ENCODE data around the gene PLCB4. TPM values are rescaled to one million over a fixed set of nuclear protein-coding genes. Genes with fewer than 3 reads are reported as not detected.

PLCB4 gene
- polyA plus RNA-seq, 1 of the 3 experiments (the other 2 are of a cell fraction), result 5.5 TPM

DNA sequence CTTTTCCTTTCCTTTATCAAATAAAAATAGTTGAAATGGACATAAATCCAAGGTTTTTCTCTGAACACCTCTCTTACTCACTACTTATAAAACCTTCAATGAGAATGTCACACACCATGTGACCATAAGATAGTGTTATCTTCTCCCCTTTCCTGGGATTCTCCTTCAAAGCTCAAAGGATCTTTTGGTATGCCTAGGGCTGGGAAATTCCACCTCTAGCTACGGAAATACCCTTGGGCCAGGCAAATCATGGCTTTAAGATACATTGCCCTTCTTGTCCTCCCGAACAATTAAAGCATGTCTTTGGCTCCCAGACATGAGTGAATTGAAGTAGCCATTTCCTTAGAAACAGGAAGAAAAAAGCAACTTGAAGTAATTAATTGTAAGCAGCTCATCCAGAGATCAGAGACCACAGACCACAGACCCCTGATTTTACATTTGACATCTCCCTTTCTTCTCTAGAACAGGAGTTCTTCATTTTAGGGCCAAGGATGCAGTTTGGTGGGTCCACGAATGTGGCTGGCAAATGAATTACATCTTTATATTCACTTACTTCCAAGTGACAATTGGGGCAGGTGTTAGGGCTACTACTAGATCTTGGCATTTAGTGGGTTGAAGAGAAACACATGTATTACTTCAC is 4.1 kb downstream of the PLCB4 start (continued):
- TF ChIP-seq, protein P1, sequence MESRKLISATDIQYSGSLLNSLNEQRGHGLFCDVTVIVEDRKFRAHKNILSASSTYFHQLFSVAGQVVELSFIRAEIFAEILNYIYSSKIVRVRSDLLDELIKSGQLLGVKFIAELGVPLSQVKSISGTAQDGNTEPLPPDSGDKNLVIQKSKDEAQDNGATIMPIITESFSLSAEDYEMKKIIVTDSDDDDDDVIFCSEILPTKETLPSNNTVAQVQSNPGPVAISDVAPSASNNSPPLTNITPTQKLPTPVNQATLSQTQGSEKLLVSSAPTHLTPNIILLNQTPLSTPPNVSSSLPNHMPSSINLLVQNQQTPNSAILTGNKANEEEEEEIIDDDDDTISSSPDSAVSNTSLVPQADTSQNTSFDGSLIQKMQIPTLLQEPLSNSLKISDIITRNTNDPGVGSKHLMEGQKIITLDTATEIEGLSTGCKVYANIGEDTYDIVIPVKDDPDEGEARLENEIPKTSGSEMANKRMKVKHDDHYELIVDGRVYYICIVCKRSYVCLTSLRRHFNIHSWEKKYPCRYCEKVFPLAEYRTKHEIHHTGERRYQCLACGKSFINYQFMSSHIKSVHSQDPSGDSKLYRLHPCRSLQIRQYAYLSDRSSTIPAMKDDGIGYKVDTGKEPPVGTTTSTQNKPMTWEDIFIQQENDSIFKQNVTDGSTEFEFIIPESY (IDR thresholded peaks at IDR 0.05; ENCODE audit: borderline replicate concordance, low read depth), result no peak
- no peak for TF ChIP-seq FOSL2 (IDR thresholded peaks at IDR 0.05; ENCODE audit: borderline replicate concordance, low read depth)
- no peak for TF ChIP-seq MXI1 (IDR thresholded peaks at IDR 0.05; ENCODE audit: low read depth, low read length)
- TF ChIP-seq SMC3 (IDR thresholded peaks at IDR 0.05; ENCODE audit: low read depth, low read length), result no peak

DNA sequence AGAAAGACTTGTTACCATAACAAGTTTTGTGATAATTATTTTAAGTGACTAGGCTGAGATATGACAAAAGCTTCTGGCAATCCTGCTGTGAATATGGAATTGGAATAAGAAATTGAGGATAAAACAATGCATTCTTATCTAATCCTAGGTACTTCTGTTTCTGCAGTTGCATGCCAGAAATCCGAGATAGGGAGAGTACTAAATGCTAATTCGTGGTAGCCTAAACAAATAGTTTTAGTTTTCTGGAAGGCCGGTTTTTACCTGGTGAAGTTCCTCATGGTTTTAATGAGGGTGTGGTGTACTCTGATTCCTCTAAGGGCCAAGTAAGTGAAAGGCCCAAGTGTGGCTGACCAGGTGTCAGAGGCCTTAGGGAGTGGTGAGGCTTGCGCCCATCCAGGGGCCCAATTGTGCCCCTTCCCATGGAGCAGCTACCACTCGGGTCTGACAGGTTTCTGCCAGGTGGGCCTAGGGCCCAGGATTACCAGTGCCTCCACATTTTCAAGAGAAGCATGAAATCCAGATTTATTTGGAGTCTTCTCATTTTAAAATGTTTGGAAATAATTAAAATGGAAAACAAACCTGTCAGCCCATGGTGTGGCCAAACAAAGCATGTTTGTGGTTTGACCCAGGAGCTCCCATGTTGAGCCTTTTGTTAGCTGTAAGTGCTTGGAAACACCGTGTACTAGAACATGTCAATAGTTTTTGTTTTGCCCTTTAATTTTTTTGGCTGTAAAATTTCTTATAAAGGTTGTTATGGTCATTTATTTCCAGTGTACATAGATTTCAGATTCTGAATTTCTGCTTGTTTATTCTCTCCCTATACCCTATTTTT is 6.6 kb downstream of the PLCB4 start:
- Histone ChIP-seq H3K9me3 (no peaks in the 10 kb centered on the region), H4K20me1 (ENCODE audit: insufficient read depth) (no peaks in the 10 kb centered on the region; the same call in 1 of the 2 replicates), H3K4me1 (ENCODE audit: control insufficient read depth in 1 of 2, insufficient read depth in 2 of 2, low read depth in 1 of 2, low read length in 1 of 2) (peaks cover 10 to 14% of the 10 kb centered on the region in 2 experiments), H3K27ac (ENCODE audit: low read depth in 2 of 2, low read length in 1 of 2) (no peak overlapping the region), H3F3A (replicated peaks; ENCODE audit: insufficient read depth) (peaks cover 5% of the 10 kb centered on the region), H3K9ac (no peak overlapping the region), H3K4me2 (no peak overlapping the region), H3K36me3 (replicated peaks in 1 of 2; ENCODE audit: control insufficient read depth in 1 of 2, insufficient read depth in 2 of 2, low read length in 1 of 2) (no peaks in the 10 kb centered on the region), H3K9me2 (no peaks in the 10 kb centered on the region), H3K4me3 (ENCODE audit: low read depth in 2 of 2, low read length in 1 of 2) (no peak overlapping the region), H3K27me3 (ENCODE audit: insufficient read depth) (no peaks in the 10 kb centered on the region), H2AFZ (ENCODE audit: low read depth) (no peak overlapping the region), H3K79me2 (ENCODE audit: insufficient read depth) (peaks cover 23% of the 10 kb centered on the region)
- WGBS (ENCODE audit: low lambda C conversion rate), result 77% methylated on average over 6 of the region's 6 CpGs
- ChIA-PET CTCF (interaction anchor here (0.9 to 1.6 kb wide), 3 partner anchors 10 to 222 kb away, joined by 3 to 7 read pairs (median 4); no protein-coding TSS in a partner anchor), POLR2A (no interaction called here)
- TF ChIP-seq, protein P1 (IDR thresholded peaks at IDR 0.05; ENCODE audit: borderline replicate concordance, low read depth), result no peak
- TF ChIP-seq, protein P2, sequence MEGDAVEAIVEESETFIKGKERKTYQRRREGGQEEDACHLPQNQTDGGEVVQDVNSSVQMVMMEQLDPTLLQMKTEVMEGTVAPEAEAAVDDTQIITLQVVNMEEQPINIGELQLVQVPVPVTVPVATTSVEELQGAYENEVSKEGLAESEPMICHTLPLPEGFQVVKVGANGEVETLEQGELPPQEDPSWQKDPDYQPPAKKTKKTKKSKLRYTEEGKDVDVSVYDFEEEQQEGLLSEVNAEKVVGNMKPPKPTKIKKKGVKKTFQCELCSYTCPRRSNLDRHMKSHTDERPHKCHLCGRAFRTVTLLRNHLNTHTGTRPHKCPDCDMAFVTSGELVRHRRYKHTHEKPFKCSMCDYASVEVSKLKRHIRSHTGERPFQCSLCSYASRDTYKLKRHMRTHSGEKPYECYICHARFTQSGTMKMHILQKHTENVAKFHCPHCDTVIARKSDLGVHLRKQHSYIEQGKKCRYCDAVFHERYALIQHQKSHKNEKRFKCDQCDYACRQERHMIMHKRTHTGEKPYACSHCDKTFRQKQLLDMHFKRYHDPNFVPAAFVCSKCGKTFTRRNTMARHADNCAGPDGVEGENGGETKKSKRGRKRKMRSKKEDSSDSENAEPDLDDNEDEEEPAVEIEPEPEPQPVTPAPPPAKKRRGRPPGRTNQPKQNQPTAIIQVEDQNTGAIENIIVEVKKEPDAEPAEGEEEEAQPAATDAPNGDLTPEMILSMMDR (IDR thresholded peaks at IDR 0.05), result no peak
- no peak for TF ChIP-seq EZH2phosphoT487 (IDR thresholded peaks at IDR 0.05; ENCODE audit: borderline replicate concordance, low read depth)
- no peak for TF ChIP-seq SIN3A (IDR thresholded peaks at IDR 0.05; ENCODE audit: borderline replicate concordance, low read depth, low read length)
- no peak for TF ChIP-seq GABPA (IDR thresholded peaks at IDR 0.05; ENCODE audit: low read depth)
- TF ChIP-seq RCOR1 (IDR thresholded peaks at IDR 0.05; ENCODE audit: low read length), result no peak
- no peak for TF ChIP-seq YY1 (IDR thresholded peaks at IDR 0.05; ENCODE audit: low read depth)
- no peak for TF ChIP-seq RXRA (IDR thresholded peaks at IDR 0.05; ENCODE audit: borderline replicate concordance, low read depth)
- no peak for TF ChIP-seq SMC3 (IDR thresholded peaks at IDR 0.05; ENCODE audit: low read depth, low read length)
- no peak for TF ChIP-seq TAF1 (IDR thresholded peaks at IDR 0.05; ENCODE audit: borderline replicate concordance, low read depth, low read length)
- TF ChIP-seq NFIC (IDR thresholded peaks at IDR 0.05; ENCODE audit: borderline replicate concordance), result no peak
- TF ChIP-seq, protein P3, sequence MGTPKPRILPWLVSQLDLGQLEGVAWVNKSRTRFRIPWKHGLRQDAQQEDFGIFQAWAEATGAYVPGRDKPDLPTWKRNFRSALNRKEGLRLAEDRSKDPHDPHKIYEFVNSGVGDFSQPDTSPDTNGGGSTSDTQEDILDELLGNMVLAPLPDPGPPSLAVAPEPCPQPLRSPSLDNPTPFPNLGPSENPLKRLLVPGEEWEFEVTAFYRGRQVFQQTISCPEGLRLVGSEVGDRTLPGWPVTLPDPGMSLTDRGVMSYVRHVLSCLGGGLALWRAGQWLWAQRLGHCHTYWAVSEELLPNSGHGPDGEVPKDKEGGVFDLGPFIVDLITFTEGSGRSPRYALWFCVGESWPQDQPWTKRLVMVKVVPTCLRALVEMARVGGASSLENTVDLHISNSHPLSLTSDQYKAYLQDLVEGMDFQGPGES (IDR thresholded peaks at IDR 0.05; ENCODE audit: low read depth, low read length), result no peak
- no peak for TF ChIP-seq CHD2 (IDR thresholded peaks at IDR 0.05; ENCODE audit: low read length, partially characterized antibody)
- TF ChIP-seq JUND (IDR thresholded peaks at IDR 0.05), result no peak
- no peak for TF ChIP-seq MXI1 (IDR thresholded peaks at IDR 0.05; ENCODE audit: low read depth, low read length)
- DNase-seq, result no peak

Measured in SK-N-SH (cell line).